Panc1 (cell line): ENCODE data around the gene LRRFIP1. TPM values are rescaled to one million over a fixed set of nuclear protein-coding genes. Genes with fewer than 3 reads are reported as not detected.

ENCODE experiments used
- ATAC-seq: fragments of 200-7000 bp; cut with Tn5 transposase; 2 replicates; pipeline ENCODE4 v1.9.1; 2020; ENCODE audit warnings: mild to moderate bottlenecking, moderate library complexity
- BruUV-seq: library from RNA; stranded (reverse); fragments of 400-500 nt; replicated peaks from 2 replicates; lab custom pipeline; 2021; lab: Mats Ljungman, UMichigan
- CTCF ChIA-PET: fragments of 300-600 bp; sonication (Branson Sonifier 250); formaldehyde crosslinking; loops from one replicate; lab custom pipeline; 2022; ENCODE audit warnings: antibody characterized with exemption; lab: Charles Lee
- POLR2A ChIA-PET: fragments of 300-600 bp; sonication (Branson Sonifier 250); formaldehyde crosslinking; loops from one replicate; lab custom pipeline; 2022; ENCODE audit warnings: antibody characterized with exemption; lab: Charles Lee
- DNase-seq: peaks from one replicate; pipeline ENCODE4 v3.0.0-alpha.2; 2010; ENCODE audit warnings: low read depth, low spot score
- H3K27ac ChIP-seq: 2 replicates; pipeline ENCODE4 v1.5.1; 2011; ENCODE audit warnings: mild to moderate bottlenecking, low read length, inconsistent platforms
- H3K27me3 ChIP-seq: fragments of 200-500 bp; sonication (Bioruptor generic); 2 replicates; pipeline ENCODE4 v1.6.0; 2014; ENCODE audit warnings: low read length, inconsistent platforms; ENCODE audit not compliant: control insufficient read depth, insufficient read depth
- H3K36me3 ChIP-seq: fragments of 200-500 bp; sonication (Bioruptor generic); 2 replicates; pipeline ENCODE4 v1.5.1; 2014; ENCODE audit warnings: inconsistent platforms, mild to moderate bottlenecking, low read length, moderate library complexity; ENCODE audit not compliant: control insufficient read depth, insufficient read depth
- H3K4me1 ChIP-seq: 2 replicates; pipeline ENCODE4 v1.5.1; 2011; ENCODE audit warnings: inconsistent platforms, mild to moderate bottlenecking, low read length, moderate library complexity; ENCODE audit not compliant: control insufficient read depth, insufficient read depth
- H3K4me3 ChIP-seq, 2 experiments: 2 replicates each; pipeline ENCODE4 v1.5.1; 2011 to 2012; ENCODE audit warnings: low read depth in 2 of 2, low read length in 2 of 2, mild to moderate bottlenecking in 2 of 2, inconsistent platforms in 1 of 2, moderate library complexity in 1 of 2
- H3K9me3 ChIP-seq: fragments of 200-500 bp; sonication (Bioruptor generic); 2 replicates; pipeline ENCODE4 v1.5.1; 2014; ENCODE audit warnings: low read depth, mild to moderate bottlenecking, inconsistent platforms, low read length, moderate library complexity; ENCODE audit not compliant: control insufficient read depth, insufficient read depth
- CTCF ChIP-seq: fragments of 450-650 bp; IDR thresholded peaks from 2 replicates; pipeline ENCODE4 v1.5.1; 2017; ENCODE audit warnings: mild to moderate bottlenecking
- POLR2AphosphoS5 ChIP-seq: IDR thresholded peaks from 2 replicates; pipeline ENCODE4 v1.6.1; 2012; ENCODE audit warnings: mild to moderate bottlenecking, low read depth, low read length, moderate library complexity
- SIN3A ChIP-seq: IDR thresholded peaks from 2 replicates; pipeline ENCODE4 v1.6.1; 2012; ENCODE audit warnings: low read depth, mild to moderate bottlenecking, low read length, moderate library complexity, borderline replicate concordance; ENCODE audit not compliant: insufficient read depth
- TCF7L2 ChIP-seq: IDR thresholded peaks from 2 replicates; pipeline ENCODE4 v1.6.1; 2011; ENCODE audit warnings: mild to moderate bottlenecking, low read depth, low read length, inconsistent platforms
- in situ Hi-C: cut with HindIII; loops from 2 replicates; pipeline ENCODE4 v1.10.0; 2016; ENCODE audit warnings: low sequenced_read_pairs, low pct_unique_long_range_greater_than_20kb
- intact Hi-C: fragments of 100-400 bp; cut with micrococcal nuclease; formaldehyde crosslinking; loops from one replicate; pipeline ENCODE4 v1.10.0; 2022; ENCODE audit not compliant: unreplicated experiment
- total RNA-seq: library from RNA; stranded (reverse); gene quantifications from one replicate; pipeline ENCODE4 v1.2.1, GENCODE V29; 2021; ENCODE audit not compliant: unreplicated experiment
- TF ChIP-seq, protein P1 (sequence below), 2 experiments: IDR thresholded peaks; 2 replicates each; pipeline ENCODE4 v1.6.1; 2011 to 2012; ENCODE audit warnings: low read depth in 2 of 2, control low read depth in 1 of 2, low read length in 1 of 2, mild to moderate bottlenecking in 1 of 2, moderate library complexity in 1 of 2; ENCODE audit not compliant: insufficient read depth in 1 of 2

LRRFIP1 gene
- total RNA-seq, 1 experiment from 2014 or later: 121 TPM

DNA sequence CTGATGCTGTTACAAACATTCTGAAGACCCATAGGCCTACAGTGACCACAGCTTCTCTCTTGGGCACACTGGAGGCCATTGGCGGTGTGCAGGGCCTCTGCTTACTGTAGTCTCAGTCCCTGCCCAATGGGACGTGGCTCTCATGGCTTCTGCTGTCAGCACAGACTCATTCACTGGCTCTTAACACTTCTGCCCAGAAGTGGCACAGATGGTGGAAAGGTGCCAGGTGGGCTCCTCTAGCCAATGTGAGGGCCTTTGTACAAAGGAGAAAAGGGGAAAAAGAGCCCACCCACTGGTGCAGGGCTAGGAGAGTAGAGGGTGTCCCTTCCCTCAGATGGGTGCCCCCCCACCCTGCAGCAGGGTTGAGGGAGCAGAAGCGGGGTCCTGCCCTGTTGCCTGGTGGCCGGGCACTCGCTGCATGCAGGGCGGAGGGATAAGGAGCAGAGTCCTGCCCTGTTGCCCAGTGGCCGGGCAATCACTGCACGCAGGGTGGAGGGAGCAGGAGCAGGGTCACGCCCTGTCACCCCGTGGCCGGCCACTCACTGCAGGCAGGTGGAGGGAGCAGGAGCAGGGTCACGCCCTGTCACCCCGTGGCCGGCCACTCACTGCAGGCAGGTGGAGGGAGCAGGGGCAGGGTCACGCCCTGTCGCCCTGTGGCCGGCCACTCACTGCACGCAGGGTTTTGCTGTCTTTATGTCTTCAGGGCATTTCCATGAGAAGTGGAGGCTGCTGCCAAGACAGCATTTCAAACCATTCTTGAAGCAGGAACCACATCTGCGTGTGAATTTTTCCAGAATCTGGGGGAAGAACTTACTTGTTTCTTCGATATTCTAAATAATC is 20.0 kb downstream of the LRRFIP1 start:
- Histone ChIP-seq H3K27ac (no peak overlapping the region), H3K27me3 (no peaks in the 10 kb centered on the region), H3K4me3 (no peak overlapping the region), H3K9me3 (no peaks in the 10 kb centered on the region), H3K36me3 (no peaks in the 10 kb centered on the region), H3K4me1 (no peaks in the 10 kb centered on the region)
- DNase-seq: no peak
- BruUV-seq: no TSS peak
- TF ChIP-seq CTCF: no peak
- TF ChIP-seq TCF7L2: no peak
- no peak for TF ChIP-seq SIN3A
- TF ChIP-seq, protein P1, sequence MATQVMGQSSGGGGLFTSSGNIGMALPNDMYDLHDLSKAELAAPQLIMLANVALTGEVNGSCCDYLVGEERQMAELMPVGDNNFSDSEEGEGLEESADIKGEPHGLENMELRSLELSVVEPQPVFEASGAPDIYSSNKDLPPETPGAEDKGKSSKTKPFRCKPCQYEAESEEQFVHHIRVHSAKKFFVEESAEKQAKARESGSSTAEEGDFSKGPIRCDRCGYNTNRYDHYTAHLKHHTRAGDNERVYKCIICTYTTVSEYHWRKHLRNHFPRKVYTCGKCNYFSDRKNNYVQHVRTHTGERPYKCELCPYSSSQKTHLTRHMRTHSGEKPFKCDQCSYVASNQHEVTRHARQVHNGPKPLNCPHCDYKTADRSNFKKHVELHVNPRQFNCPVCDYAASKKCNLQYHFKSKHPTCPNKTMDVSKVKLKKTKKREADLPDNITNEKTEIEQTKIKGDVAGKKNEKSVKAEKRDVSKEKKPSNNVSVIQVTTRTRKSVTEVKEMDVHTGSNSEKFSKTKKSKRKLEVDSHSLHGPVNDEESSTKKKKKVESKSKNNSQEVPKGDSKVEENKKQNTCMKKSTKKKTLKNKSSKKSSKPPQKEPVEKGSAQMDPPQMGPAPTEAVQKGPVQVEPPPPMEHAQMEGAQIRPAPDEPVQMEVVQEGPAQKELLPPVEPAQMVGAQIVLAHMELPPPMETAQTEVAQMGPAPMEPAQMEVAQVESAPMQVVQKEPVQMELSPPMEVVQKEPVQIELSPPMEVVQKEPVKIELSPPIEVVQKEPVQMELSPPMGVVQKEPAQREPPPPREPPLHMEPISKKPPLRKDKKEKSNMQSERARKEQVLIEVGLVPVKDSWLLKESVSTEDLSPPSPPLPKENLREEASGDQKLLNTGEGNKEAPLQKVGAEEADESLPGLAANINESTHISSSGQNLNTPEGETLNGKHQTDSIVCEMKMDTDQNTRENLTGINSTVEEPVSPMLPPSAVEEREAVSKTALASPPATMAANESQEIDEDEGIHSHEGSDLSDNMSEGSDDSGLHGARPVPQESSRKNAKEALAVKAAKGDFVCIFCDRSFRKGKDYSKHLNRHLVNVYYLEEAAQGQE (IDR thresholded peaks at IDR 0.05; ENCODE audit: insufficient read depth in 1 of 2, low read depth in 2 of 2, low read length in 1 of 2): no peak
- TF ChIP-seq POLR2AphosphoS5: no peak
- intact Hi-C loops: no loop called here
- ChIA-PET CTCF (no interaction called here), POLR2A (no interaction called here)
- 0 out of 2 replicates have a peak, but pooled peaks have one; percentile 15 for ATAC-seq
- in situ Hi-C loops: no loop called here

GRCh38 chr2:237648016-237648381 is 20.6 kb downstream of the LRRFIP1 start:
- H3K9me3 ChIP-seq: no peaks in the 10 kb centered on the region
- H3K4me3 ChIP-seq: no peak overlapping the region
- no TSS peak for BruUV-seq
- DNase-seq: no peak
- no peak overlapping the region for H3K27ac ChIP-seq
- H3K36me3 ChIP-seq: no peaks in the 10 kb centered on the region
- in situ Hi-C loops: no loop called here
- POLR2A ChIA-PET: no interaction called here
- intact Hi-C loops: no loop called here
- no peaks in the 10 kb centered on the region for H3K27me3 ChIP-seq
- CTCF ChIA-PET: no interaction called here
- no peaks in the 10 kb centered on the region for H3K4me1 ChIP-seq
- no peak for ATAC-seq
- TF ChIP-seq, protein P1 (IDR thresholded peaks at IDR 0.05; ENCODE audit: insufficient read depth in 1 of 2, low read depth in 2 of 2, low read length in 1 of 2): no peak
- TF ChIP-seq POLR2AphosphoS5: no peak
